HG03196 (cell line): ENCODE data around the gene PTRH1.

Experiments used
- ATAC-seq: cut with Tn5 transposase; IDR thresholded peaks from one replicate; pipeline ENCODE4 v1.9.1; 2021; ENCODE audit not compliant: unreplicated experiment

The PTRH1 gene

DNA sequence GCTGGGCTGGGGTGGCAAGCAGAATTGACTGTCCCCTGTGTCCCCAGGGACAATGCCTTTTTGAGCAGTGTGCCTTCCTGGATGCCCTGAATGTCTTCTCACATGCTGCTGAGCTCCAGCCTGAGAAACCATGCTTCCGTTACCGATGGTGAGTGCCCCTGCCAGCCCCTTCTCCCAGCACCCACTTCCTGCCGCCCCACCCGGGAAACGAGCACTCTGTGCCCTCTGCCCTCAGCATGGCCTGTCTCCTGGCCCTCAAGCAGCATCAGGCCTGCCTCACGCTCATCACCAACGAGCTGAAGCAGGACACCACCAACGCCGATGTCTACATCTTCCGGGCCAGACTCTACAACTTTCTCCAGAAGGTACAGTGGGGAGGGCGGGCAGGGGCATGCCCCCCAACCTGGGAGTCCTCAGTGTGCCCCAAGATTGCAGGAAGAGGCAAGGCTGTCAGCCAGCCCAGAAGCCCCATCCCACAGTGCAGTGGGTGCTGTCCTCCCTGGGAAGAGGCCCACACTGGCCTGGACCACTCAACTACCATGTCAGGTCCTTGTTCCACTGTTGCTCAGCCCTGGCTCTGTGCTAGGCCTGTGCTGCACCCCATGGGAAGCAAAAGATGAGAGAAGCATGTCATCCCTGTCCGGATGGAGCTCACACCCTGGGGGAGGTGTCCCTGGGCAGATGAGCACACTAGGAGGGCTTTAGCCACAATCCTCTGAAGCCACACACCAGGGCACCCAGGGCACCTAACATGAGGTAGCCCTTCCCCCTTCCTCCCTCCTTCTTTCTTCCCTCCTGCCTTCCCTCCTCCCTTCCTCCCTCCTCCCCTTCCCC is 4.8 kb upstream of the PTRH1 start:
- no peak for ATAC-seq

GRCh38 chr9:127717766-127718165 is 2.3 kb upstream of the PTRH1 start:
- ATAC-seq: no peak

DNA sequence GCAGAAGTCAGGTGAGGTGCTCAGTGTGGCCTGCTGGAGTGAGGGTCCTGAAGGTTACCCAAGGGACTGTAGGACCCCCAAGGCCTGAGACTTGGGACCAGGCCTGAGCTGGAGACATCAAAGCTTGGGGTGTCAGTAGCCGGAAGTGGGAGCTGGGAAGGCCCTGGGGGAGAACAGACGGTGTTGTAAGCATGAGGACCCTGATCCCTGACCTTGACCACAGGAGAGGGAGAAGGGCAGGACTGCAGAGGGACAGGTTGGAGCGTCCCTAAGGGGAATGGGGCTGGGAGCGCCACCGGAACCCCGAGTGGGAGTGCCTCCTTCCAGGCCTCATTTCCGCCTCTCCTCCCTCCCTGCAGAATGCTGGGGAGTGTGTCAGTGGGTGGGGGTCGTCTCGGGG is 949 bp upstream of the PTRH1 start:
- no peak for ATAC-seq

DNA sequence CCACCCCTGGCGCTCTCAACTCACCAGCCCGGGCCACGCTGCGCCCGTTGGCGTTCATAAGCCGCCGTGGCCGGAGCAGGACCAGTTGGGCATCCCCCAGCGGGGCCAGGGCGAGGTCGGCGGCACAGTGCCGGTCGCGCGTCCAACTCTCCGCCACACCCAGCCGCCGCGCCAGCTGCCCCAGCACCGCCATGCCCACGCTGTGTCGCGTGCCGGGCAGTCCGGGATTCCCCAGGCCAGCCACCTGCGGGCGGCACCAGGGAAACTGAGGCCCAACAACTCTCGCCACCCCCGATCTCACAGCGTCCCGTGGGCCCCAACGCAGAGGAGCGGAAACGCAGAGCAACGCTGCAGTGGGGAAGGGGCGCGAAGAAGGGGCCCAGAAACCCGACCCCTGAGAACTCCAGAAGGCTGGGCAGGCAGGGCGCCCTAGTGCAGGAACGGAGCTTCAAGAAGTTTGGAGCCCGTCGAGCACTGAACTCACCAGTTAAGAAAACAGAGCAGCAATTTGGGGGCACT is 453 bp downstream of the PTRH1 start:
- no peak for ATAC-seq

- ATAC-seq: no peak
Measured at GRCh38 chr9:127714020-127714750, 1.3 kb downstream of the PTRH1 start.

- ATAC-seq: no peak
Measured at GRCh38 chr9:127712867-127713266, 2.6 kb downstream of the PTRH1 start.

DNA sequence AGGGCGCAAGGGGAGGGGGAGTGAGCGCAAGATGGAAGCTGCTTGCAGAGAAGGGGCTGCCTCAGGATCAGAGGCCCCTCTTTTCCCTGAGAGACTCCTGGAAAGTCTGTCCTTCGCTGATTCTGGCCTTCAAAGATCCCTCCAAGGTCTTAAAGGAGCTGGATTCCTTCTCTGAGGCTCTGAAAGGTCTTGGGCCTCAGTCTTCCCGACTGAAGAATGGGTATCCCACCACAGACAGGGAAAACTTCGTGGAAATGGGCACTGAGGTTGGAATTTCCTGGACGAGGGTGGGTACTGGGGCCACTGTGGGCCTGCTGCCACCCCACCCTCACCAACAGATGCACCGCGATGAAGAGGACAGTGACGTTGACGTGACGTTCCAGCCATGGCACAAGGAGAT is 3.1 kb downstream of the PTRH1 start:
- no peak for ATAC-seq

- ATAC-seq: no peak
Measured at GRCh38 chr9:127711831-127712274, 3.6 kb downstream of the PTRH1 start.

GRCh38 chr9:127711226-127711701 is 4.2 kb downstream of the PTRH1 start:
- no peak for ATAC-seq

- no peak for ATAC-seq
Measured at GRCh38 chr9:127710204-127710783, 5.2 kb downstream of the PTRH1 start.

- ATAC-seq: no peak
Measured at GRCh38 chr9:127708952-127709587, 6.4 kb downstream of the PTRH1 start.

- no peak for ATAC-seq
Measured at GRCh38 chr9:127707766-127708165, 7.7 kb downstream of the PTRH1 start.

DNA sequence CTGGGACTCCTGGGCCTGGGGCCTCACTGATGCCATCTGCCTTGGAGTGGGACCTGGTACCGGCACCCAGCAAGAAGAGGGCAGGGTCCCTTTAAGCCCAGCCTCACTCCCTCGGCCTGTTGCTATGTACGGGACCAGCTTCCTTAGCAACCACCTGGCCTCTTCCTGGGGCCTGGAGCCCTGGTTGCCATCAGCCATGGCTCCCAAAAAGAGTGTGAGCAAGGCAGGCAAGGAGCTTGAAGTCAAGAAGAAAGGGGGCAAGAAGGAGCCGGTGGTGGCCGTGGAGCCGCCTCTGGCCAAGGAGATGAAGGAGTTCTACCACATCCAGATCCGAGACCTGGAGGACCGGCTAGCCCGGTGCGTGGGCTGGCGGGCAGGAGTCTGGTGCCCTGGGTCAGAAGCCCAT is 8.6 kb downstream of the PTRH1 start, which contains the start of gene CFAP157:
Gene CFAP157 (plus strand): TSS at position 153 of the 406 bp plus-strand sequence. CDS start 44 bp downstream, at position 197.
- ATAC-seq: no peak

GRCh38 chr9:127705577-127706379 is 9.7 kb downstream of the PTRH1 start:
- ATAC-seq: no peak

DNA sequence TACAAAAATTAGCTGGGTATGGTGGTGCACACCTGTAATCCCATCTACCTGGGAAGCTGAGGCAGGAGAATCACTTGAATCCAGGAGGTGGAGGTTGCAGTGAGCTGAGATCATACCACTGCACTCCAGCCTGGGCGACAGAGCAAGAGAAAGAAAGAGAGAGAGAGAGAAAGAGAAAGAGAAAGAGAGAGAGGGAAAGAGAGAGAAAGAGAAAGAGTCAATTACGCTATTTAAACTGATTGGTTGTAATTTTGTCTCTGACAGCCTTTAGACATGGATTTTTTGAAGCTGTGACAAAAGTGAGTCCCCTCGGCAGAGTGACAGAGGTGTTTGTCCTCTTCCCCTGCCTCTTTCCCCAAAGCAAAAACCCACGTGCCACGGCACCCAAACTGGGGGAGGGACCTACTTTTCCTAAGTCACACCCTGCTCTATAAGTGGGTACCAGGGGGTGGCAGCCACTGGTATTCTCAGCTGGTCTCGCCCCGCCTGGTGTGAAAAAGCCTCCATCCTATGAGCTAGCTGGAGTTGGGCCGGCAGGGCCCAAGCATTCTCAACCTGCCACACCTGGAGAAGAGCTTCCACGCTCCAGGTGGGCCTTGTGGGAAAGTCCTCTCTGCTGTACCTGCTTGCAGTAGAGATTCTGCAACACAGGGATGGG is 12.0 kb downstream of the PTRH1 start:
- no peak for ATAC-seq

DNA sequence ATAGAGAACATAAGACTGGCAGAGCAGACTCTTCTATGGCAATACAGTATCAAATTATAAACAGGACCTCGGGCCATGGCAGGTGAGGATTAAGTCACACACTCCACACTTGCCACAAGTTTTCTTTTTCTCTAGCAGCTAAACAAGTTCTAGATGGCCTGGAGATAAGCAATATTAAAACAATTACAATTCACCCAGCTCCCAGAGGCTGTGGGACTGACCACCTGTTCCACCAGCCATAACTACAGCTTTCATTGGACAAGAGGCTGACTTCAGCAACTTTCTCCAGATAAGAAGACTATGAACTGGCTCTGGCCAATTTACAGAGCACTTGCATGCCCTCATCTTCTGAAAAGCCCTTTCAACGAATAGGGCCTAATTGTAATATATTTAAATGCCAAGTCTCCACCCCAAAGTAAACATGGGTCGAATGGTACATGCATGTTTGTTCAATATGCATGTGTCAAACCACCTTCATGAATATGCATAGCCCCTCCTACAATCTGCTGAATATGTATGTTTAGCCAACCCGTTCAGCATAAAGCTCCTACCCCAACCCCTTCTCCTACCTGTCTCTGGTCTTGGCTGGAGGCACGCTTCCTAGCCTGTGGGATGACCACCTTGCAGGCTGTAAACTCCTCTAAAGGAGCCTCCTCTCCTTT is 14.7 kb downstream of the PTRH1 start:
- no peak for ATAC-seq

DNA sequence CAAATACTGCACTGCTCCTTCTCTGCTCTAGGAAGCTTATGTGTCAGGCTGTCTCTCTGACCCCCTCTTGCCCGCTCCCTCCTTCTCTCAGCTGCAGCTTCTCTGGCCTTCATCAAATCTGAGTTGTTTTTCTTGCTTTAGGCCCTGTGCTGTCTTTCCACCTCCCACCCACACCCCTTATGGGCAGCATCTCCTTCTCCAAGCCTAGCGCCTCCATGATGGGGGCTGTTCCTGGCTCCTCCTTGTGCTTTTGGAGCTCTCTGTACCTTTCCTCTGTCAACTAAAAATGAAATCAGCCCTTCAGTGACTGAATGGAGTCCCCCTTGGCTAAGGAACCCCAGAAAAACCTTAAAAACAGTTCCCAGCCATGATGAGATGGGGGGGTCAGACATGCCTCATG is 15.3 kb downstream of the PTRH1 start:
- ATAC-seq: no peak

DNA sequence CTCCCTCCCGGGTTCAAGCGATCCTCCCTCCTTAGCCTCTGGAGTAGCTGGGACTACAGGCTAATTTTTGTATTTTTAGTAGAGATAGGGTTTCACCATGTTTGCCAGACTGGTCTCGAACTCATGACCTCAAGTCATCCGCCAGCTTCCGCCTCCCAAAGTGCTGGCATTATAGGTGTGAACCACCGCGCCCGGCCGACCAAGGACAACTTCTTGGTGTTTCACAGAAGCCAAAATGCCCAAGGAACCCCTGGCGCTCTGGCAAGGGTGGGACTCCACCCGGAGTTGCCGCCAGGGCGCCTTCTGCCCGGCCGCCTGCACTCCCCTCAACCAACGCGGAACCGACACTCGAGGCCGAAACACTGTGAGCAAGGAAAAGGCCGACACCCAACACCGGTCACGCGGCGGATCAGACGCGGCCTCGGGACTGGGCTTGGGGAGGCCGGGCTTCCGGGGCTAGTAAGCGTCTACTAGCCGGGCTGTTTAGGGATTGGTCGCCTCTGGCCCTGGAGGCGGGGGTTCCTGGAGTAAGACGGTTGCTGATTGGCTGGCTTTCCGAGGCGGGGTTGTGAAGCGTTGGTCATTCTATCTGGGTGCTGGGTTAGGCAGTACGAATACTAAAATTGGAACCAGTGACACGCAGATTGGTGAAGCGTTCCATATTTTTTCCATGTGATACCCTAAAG is 16.3 kb downstream of the PTRH1 start:
- ATAC-seq: peak; percentile 89
